Measurements from ENCODE around the gene TPM2. TPM values are rescaled to one million over a fixed set of nuclear protein-coding genes. Genes with fewer than 3 reads are reported as not detected.
A peak's percentile ranks its signal among the peaks of the same experiment; 100 is the strongest.

Gene TPM2
- polyA plus RNA-seq, 1 donor from 2014 or later, result not detected

GRCh38 chr9:35662437-35662836 is 27.3 kb downstream of the TPM2 start:
- peaks cover 0 to 2% (median 0%) of the 10 kb centered on the region in 3 donors for H3K9me3 Mint-ChIP-seq
- peaks cover 2% of the 10 kb centered on the region for H3K36me3 Mint-ChIP-seq
- H3K4me1 Mint-ChIP-seq, result peaks cover 39 to 61% (median 56%) of the 10 kb centered on the region in 3 donors
- peaks cover 2% of the 10 kb centered on the region for H3K27me3 Mint-ChIP-seq
- H3K27ac Mint-ChIP-seq, result peak overlapping the region; percentile 87 to 97 (median 94)
- H3K4me3 Mint-ChIP-seq, result peak overlapping the region in 3 of 4 donors; percentile 25 to 85 (median 57)

- peaks cover 2% of the 10 kb centered on the region for H3K36me3 Mint-ChIP-seq
- peaks cover 45 to 64% (median 60%) of the 10 kb centered on the region in 3 donors for H3K4me1 Mint-ChIP-seq
- H3K9me3 Mint-ChIP-seq, result peaks cover 0 to 5% (median 0%) of the 10 kb centered on the region in 3 donors
- H3K4me3 Mint-ChIP-seq, result peak overlapping the region; percentile 21 to 89 (median 86)
- H3K27ac Mint-ChIP-seq, result peak overlapping the region; percentile 87 to 97 (median 94)
- H3K27me3 Mint-ChIP-seq, result peaks cover 2% of the 10 kb centered on the region
Observed at GRCh38 chr9:35661756-35662350, 27.9 kb downstream of the TPM2 start.

GRCh38 chr9:35660966-35661415 is 28.7 kb downstream of the TPM2 start:
- H3K9me3 Mint-ChIP-seq, result peaks cover 0 to 5% (median 0%) of the 10 kb centered on the region in 3 donors
- H3K27me3 Mint-ChIP-seq, result peaks cover 2% of the 10 kb centered on the region
- peak overlapping the region; percentile 73 to 100 (median 99) for H3K27ac Mint-ChIP-seq
- peak overlapping the region in 3 of 4 donors; percentile 36 to 68 (median 59) for H3K4me3 Mint-ChIP-seq
- peaks cover 46 to 65% (median 58%) of the 10 kb centered on the region in 3 donors for H3K4me1 Mint-ChIP-seq
- peaks cover 2% of the 10 kb centered on the region for H3K36me3 Mint-ChIP-seq

- Mint-ChIP-seq H3K36me3 (peaks cover 2% of the 10 kb centered on the region), H3K9me3 (peaks cover 0 to 5% (median 0%) of the 10 kb centered on the region in 3 donors), H3K4me3 (peak overlapping the region; percentile 87 to 95 (median 92)), H3K27me3 (peaks cover 2% of the 10 kb centered on the region), H3K27ac (peak overlapping the region; percentile 99 to 100 (median 100)), H3K4me1 (peaks cover 41 to 66% (median 53%) of the 10 kb centered on the region in 3 donors)
Observed at GRCh38 chr9:35659340-35659739, 30.4 kb downstream of the TPM2 start.

GRCh38 chr9:35658968-35659220 is 30.8 kb downstream of the TPM2 start:
- Mint-ChIP-seq H3K27ac (peak overlapping the region; percentile 99 to 100 (median 100)), H3K27me3 (peaks cover 2% of the 10 kb centered on the region), H3K4me3 (peak overlapping the region; percentile 87 to 95 (median 92)), H3K36me3 (peaks cover 2% of the 10 kb centered on the region), H3K4me1 (peaks cover 39 to 67% (median 53%) of the 10 kb centered on the region in 3 donors), H3K9me3 (peaks cover 0 to 5% (median 0%) of the 10 kb centered on the region in 3 donors)

GRCh38 chr9:35658137-35658967 is 31.4 kb downstream of the TPM2 start, which contains the start of gene CCDC107:
CCDC107 (plus strand) TSS chr9:35658292; CDS start chr9:35658380, 88 bp downstream.
- peaks cover 2% of the 10 kb centered on the region for H3K36me3 Mint-ChIP-seq
- H3K4me1 Mint-ChIP-seq, result peaks cover 39 to 67% (median 53%) of the 10 kb centered on the region in 3 donors
- H3K27ac Mint-ChIP-seq, result peak within 1 kb of the TSS; percentile 99 to 100 (median 100)
- H3K9me3 Mint-ChIP-seq, result peaks cover 0 to 5% (median 0%) of the 10 kb centered on the region in 3 donors
- peaks cover 2% of the 10 kb centered on the region for H3K27me3 Mint-ChIP-seq
- peak within 1 kb of the TSS; percentile 87 to 96 (median 92) for H3K4me3 Mint-ChIP-seq

- Mint-ChIP-seq H3K27ac (peak within 1 kb of the TSS; percentile 99 to 100 (median 100)), H3K27me3 (peaks cover 2% of the 10 kb centered on the region), H3K4me3 (peak within 1 kb of the TSS; percentile 87 to 96 (median 92)), H3K9me3 (peaks cover 0 to 5% (median 0%) of the 10 kb centered on the region in 3 donors), H3K36me3 (peaks cover 2% of the 10 kb centered on the region), H3K4me1 (peaks cover 39 to 63% (median 48%) of the 10 kb centered on the region in 3 donors)
Observed at GRCh38 chr9:35657546-35658136, 32.1 kb downstream of the TPM2 start, which contains the start of gene RMRP. RMRP (minus strand) TSS chr9:35658019.

DNA sequence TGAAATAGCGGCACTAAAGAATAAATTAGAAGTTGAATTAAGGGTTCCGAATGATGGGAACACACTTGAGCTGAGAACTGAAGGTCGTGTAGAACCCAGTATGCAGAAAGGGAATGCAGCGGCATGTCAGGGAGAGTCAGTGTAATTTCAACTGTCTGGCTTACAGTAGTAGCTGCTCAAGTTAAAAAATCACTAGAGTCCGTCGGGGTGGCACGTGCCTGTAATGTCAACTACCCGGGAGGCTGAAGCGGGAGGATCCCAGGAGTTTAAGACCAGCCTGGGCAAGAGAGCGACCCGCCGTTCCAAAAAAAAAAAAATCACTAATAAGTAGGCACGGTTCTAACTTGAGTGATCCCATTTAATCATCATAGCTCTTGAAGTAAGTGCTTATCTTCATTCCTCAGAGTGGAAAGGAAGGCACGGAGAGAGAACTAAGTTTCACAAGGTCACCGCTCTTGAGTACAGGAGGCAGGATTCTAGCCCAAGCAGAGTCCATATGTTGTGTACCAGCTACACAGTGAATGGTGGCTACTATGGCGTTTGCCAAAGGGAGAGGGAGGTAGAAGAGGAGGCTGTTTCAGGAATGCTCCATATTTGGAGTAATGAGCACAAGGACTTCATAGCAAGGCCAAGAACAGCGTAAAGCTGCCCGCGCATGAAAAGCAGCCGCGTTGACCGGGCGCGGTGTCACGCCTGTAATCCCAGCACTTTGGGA is 32.7 kb downstream of the TPM2 start:
- Mint-ChIP-seq H3K27ac (peak overlapping the region; percentile 99 to 100 (median 100)), H3K36me3 (peaks cover 2% of the 10 kb centered on the region), H3K4me3 (peak overlapping the region; percentile 87 to 96 (median 92)), H3K27me3 (peaks cover 2% of the 10 kb centered on the region), H3K4me1 (peaks cover 37 to 56% (median 43%) of the 10 kb centered on the region in 3 donors), H3K9me3 (peaks cover 0 to 5% (median 0%) of the 10 kb centered on the region in 3 donors)

GRCh38 chr9:35656348-35656747 is 33.4 kb downstream of the TPM2 start:
- Mint-ChIP-seq H3K9me3 (peaks cover 0 to 5% (median 0%) of the 10 kb centered on the region in 3 donors), H3K4me1 (peaks cover 35 to 57% (median 43%) of the 10 kb centered on the region in 3 donors), H3K36me3 (peaks cover 2% of the 10 kb centered on the region), H3K4me3 (peak overlapping the region in 3 of 4 donors; percentile 46 to 90 (median 71)), H3K27me3 (peaks cover 2% of the 10 kb centered on the region), H3K27ac (peak overlapping the region; percentile 99 to 100 (median 100))

DNA sequence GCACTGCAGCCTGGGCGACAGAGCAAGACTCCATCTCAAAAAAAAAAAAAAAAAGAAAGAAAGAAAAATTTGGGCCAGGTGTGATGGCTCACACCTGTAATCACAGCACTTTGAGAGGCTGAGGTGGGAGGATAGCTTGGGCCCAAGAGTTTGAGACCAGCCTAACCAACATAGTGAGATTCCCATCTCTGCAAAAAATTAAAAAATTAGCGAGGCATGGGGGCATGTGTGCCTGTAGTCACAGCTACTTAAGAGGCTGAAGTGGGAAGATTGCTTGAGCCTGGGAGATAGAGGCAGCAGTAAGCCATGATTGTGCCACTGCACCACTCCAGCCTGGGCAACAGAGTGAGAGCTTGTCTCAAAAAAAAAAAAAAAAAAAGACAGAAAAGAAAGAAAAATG is 36.1 kb downstream of the TPM2 start:
- Mint-ChIP-seq H3K27ac (peak overlapping the region in 2 of 3 donors; percentile 63 to 99), H3K4me3 (no peak overlapping the region)

DNA sequence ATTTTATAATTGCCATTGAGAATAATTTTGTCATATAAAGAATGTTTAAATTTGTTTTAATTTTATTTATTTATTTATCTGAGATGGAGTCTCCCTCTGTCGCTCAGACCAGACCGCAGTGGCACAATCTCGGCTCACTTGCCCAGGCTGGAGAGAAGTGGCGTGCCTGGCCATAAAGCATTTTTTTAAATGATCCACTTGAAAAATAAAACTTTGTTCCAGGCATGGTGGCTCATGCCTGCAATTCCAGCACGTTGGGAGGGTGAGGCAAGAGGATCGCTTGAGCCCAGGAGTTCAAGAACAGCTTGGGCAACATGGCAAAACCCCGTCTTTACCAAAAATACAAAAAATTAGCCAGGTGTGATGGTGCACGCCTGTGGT is 36.9 kb downstream of the TPM2 start:
- Mint-ChIP-seq H3K36me3 (peaks cover 2% of the 10 kb centered on the region), H3K9me3 (peaks cover 0 to 3% (median 0%) of the 10 kb centered on the region in 3 donors), H3K4me3 (no peak overlapping the region), H3K4me1 (peaks cover 40 to 50% (median 42%) of the 10 kb centered on the region in 3 donors), H3K27me3 (peaks cover under 1% of the 10 kb centered on the region), H3K27ac (no peak overlapping the region)

More for the DNA sequence above, 36.1 kb downstream of the TPM2 start:
- Mint-ChIP-seq H3K36me3 (no peaks in the 10 kb centered on the region), H3K27me3 (peaks cover 2% of the 10 kb centered on the region), H3K4me1 (peaks cover 35 to 44% (median 39%) of the 10 kb centered on the region in 3 donors), H3K9me3 (peaks cover 0 to 5% (median 0%) of the 10 kb centered on the region in 3 donors)

- Mint-ChIP-seq H3K27me3 (no peaks in the 10 kb centered on the region), H3K4me3 (peak overlapping the region in 3 of 4 donors; percentile 63 to 96 (median 93)), H3K4me1 (peaks cover 38 to 50% (median 42%) of the 10 kb centered on the region in 3 donors), H3K9me3 (peaks cover 0 to 2% (median 0%) of the 10 kb centered on the region in 3 donors), H3K27ac (peak overlapping the region in 1 of 3 donors; percentile 47), H3K36me3 (peaks cover 2% of the 10 kb centered on the region)
Observed at GRCh38 chr9:35651956-35652828, 37.5 kb downstream of the TPM2 start.
